ENCODE data around the gene CEACAM16.

Gene CEACAM16

DNA sequence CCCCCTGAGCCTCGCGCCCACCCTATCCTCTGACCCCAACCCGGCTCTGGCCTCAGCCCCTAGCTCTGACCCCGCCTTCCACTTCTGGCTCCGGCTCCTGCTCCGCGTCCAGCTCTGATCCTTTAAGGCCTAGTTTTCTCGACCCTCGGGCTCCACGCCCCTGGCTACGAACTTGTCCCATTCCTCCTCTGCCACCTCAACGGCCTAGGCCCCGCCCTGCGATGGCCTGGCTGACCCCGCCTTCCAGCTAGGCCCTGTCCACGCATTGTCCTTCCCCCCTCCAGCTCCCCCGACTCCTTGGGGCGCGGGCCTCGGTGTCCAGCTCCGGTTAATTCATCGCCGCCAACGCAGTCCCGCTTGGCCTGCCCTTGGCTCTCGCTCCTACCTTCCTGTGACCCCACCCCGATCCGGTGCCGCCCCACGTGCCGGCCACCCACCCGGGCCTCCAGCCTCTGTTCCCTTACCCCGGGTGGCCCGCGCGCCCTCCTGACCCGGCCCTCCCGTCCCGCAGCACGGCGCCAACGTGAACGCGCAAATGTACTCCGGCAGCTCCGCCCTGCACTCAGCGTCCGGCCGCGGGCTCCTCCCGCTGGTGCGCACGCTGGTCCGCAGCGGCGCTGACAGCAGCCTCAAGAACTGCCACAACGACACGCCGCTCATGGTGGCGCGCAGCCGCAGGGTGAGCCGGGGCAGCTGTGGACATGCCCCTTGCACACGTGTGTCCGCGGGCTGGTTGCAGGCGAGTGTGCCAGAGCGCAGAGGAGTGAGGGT, 59.0 kb downstream of the CEACAM16 start:
- H3K9me3 Mint-ChIP-seq: no peaks in the 10 kb centered on the region
- H3K36me3 Mint-ChIP-seq (ENCODE audit: low read depth): peaks cover 10% of the 10 kb centered on the region
- H3K27me3 Mint-ChIP-seq (ENCODE audit: low read depth): peaks cover 19% of the 10 kb centered on the region
- peaks cover 39% of the 10 kb centered on the region for H3K4me1 Mint-ChIP-seq
- TF ChIP-seq CTCF (IDR thresholded peaks at IDR 0.05; ENCODE audit: unreplicated experiment in 3 of 3): no peak
- peak overlapping the region; percentile 82 to 86 (median 85) for H3K4me3 Mint-ChIP-seq
- H3K27ac Mint-ChIP-seq: peak overlapping the region; percentile 70 to 79 (median 76)

- Mint-ChIP-seq H3K27ac (peak overlapping the region; percentile 58 to 79 (median 76)), H3K36me3 (ENCODE audit: low read depth) (peaks cover 10% of the 10 kb centered on the region), H3K4me1 (peaks cover 36% of the 10 kb centered on the region), H3K9me3 (no peaks in the 10 kb centered on the region), H3K4me3 (peak overlapping the region; percentile 82 to 86 (median 85)), H3K27me3 (ENCODE audit: low read depth) (peaks cover 19% of the 10 kb centered on the region)
- no peak for TF ChIP-seq CTCF (IDR thresholded peaks at IDR 0.05; ENCODE audit: unreplicated experiment in 3 of 3)
These were observed 59.6 kb downstream of the CEACAM16 start for GRCh38 chr19:44758596-44758995.

DNA sequence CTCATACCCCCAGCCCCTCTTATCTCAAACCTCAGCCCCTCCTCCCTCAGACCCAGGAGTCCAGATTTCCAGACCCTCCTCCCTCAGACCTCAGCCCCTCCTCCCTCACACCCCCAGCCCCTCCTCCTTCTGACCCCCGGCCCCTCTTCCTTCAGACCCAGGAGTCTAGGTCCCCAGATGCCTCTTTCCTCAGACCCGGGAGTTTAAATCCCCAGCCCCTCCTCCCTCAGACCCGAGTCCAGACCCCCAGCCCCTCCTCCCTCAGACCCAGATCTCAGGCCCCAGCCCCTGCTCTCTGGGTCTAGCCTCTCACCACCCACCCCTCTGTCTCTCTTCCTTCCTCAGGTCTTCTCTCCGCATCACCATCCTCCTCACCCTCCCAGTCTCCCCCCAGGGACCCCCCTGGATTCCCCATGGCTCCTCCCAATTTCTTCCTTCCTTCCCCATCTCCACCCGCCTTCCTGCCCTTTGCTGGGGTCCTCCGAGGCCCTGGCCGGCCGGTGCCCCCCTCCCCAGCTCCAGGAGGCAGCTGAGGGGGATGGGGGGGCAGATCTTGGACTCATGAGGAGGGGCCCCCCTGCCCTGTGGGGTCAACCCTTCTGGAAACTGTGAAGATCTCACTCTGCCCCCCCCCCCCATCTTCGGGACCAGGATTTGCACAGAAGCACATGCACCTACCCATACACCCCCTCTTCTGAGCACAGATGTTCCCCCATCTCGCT, 60.3 kb downstream of the CEACAM16 start:
- Mint-ChIP-seq H3K9me3 (no peaks in the 10 kb centered on the region), H3K4me3 (peak overlapping the region; percentile 57 to 63 (median 62)), H3K4me1 (peaks cover 31% of the 10 kb centered on the region), H3K27me3 (ENCODE audit: low read depth) (peaks cover 16% of the 10 kb centered on the region), H3K27ac (no peak overlapping the region), H3K36me3 (ENCODE audit: low read depth) (peaks cover 10% of the 10 kb centered on the region)
- TF ChIP-seq CTCF (IDR thresholded peaks at IDR 0.05; ENCODE audit: unreplicated experiment in 3 of 3): no peak
